22Rv1 (cell line): ENCODE data around the gene CDK11A.
"Not testable (repeated sequence)": the region's sequence is repeated elsewhere in the genome, so short reads cannot be mapped to it uniquely, and the experiment has no call there.

Experiments used
- H3K27ac ChIP-seq: fragments of 450-650 bp; 2 replicates; pipeline ENCODE4 v1.5.1; 2017
- ZFX ChIP-seq: fragments of 450-650 bp; IDR thresholded peaks from 2 replicates; pipeline ENCODE4 v1.6.1; 2017; ENCODE audit warnings: antibody characterized with exemption, borderline replicate concordance
- TF ChIP-seq, protein P1 (sequence below): fragments of 450-650 bp; IDR thresholded peaks from 2 replicates; pipeline ENCODE4 v1.5.1; 2017; ENCODE audit warnings: mild to moderate bottlenecking

The CDK11A gene

DNA sequence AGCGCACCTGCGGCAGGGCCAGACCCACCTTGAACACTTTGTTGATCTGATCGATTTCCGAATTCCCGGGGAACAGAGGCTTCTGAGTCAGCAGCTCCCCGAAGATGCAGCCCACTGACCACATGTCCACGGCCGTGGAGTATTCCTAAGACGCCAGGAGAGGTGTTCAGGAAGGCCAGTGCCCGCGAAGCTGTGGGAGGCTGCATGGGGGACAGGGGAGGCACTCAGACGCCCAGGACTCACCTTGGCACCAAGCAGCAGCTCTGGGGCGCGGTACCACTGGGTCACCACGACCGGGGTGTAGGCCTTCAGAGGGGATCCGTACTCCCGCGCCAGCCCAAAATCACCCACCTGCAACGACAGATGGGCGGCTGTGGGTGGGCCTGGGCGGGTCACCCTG, 20.4 kb downstream of the CDK11A start:
- H3K27ac ChIP-seq, result no peak overlapping the region
- no peak for TF ChIP-seq ZFX
- TF ChIP-seq, protein P1, sequence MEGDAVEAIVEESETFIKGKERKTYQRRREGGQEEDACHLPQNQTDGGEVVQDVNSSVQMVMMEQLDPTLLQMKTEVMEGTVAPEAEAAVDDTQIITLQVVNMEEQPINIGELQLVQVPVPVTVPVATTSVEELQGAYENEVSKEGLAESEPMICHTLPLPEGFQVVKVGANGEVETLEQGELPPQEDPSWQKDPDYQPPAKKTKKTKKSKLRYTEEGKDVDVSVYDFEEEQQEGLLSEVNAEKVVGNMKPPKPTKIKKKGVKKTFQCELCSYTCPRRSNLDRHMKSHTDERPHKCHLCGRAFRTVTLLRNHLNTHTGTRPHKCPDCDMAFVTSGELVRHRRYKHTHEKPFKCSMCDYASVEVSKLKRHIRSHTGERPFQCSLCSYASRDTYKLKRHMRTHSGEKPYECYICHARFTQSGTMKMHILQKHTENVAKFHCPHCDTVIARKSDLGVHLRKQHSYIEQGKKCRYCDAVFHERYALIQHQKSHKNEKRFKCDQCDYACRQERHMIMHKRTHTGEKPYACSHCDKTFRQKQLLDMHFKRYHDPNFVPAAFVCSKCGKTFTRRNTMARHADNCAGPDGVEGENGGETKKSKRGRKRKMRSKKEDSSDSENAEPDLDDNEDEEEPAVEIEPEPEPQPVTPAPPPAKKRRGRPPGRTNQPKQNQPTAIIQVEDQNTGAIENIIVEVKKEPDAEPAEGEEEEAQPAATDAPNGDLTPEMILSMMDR, result no peak

DNA sequence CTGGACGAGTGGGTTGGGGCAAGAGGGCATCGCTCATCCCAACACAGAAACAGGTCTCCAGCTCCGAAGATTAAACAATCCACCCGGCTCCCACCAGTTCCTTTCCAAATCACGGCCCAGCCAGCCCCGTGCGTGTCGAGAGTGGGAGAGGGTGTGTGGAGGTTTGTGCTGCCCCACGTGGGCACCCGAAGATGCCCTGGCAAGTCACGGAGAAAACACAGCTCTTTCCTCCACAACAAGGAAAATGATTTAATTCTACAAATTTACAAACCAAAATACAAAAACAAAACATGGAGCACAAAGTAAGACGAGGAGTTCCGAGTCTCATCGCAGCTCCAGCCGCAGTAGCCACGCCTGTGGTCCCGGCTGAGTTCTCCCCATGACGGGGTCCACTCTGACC, 21.7 kb downstream of the CDK11A start:
- H3K27ac ChIP-seq, result not testable (repeated sequence)

DNA sequence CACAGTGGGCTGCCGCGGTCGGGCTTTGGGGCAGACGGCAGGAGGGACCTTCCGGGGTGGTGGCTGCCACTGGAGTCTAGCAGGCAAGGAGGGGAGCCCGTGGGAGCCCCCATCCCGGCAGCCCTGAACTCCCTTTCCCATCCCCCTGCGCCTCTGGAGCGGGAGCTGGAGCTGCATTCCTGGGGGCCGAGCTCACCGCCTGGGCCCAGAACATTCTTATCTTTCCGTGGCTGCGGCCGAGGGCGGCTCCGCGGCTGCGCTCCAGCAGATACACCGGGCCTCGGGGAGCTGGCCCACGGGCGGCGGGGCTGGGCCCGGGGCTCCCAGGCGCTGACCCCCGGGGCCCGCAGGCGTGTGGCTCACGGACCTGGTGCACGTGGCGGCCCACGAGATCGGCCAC, 23.6 kb downstream of the CDK11A start:
- H3K27ac ChIP-seq, result not testable (repeated sequence)

DNA sequence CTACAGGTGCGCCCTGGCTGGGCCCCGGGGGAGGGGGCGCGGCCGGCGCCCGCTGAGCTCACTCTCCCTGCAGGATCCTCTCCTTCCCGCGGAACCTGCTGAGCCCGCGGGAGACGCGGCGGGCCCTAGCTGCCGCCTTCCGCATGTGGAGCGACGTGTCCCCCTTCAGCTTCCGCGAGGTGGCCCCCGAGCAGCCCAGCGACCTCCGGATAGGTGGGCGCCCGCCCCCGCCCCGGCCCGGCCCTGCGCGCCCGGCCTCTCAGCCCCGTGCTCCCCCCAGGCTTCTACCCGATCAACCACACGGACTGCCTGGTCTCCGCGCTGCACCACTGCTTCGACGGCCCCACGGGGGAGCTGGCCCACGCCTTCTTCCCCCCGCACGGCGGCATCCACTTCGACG, 24.1 kb downstream of the CDK11A start:
- not testable (repeated sequence) for H3K27ac ChIP-seq

DNA sequence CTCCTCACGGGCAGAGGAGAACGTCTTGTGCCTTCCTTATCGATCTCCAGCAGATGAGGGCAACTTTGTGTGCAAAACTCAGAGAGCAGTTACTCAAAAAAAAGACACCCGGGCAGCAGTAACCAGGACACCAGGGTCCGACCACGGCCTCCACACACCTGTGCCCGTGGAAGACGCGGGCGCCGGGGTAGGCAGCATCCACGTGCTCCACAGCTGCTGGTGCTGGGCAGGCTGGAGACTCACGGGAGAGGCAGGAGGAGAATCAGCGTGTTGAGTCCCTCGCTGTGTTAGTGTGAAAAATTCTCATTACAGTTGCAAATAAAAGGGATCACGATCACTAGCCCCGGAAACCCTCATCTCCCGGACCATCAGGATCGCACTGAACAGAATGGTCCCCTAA, 25.1 kb downstream of the CDK11A start:
- H3K27ac ChIP-seq, result not testable (repeated sequence)

DNA sequence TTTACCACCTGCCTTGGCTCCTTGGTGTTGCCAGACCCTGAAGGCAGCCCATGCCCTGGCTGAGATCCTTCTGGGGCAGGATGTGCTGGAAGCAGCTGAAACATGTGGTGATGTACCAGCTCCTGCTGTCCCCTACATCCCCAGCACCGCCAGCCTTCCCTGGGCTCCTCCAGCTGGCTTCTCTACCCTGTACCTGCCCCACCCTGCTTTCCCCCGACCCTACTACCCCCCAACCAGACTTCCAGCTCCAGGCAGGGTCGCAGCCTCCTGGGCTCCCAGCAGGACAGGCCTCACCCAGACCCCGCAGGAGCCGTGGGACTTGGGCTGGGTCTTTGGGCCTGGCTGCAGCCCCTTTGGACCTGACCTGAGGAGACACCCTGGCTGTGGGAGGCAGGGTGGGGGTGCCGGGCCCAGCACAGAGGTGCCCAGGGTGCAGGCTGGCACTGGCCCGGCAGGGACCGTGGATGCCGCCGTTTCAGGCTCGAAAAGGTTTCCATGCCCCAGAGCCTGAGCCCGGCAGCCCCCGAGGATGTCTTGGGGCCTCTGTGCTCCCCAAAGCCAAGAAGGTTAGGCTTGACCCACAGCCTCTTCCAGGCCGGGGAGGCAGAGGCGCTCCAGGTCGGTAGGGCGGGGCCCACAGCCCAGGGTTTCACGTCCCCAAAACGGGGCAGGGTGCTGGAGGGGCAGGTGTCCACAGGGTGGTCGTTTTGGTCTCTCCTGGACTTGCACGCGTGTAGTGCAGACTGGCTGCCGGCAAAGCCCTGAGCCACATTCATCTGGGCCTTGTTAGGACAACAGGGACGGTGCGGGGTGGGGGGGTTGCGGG, 26.6 kb downstream of the CDK11A start:
- H3K27ac ChIP-seq, result not testable (repeated sequence)

DNA sequence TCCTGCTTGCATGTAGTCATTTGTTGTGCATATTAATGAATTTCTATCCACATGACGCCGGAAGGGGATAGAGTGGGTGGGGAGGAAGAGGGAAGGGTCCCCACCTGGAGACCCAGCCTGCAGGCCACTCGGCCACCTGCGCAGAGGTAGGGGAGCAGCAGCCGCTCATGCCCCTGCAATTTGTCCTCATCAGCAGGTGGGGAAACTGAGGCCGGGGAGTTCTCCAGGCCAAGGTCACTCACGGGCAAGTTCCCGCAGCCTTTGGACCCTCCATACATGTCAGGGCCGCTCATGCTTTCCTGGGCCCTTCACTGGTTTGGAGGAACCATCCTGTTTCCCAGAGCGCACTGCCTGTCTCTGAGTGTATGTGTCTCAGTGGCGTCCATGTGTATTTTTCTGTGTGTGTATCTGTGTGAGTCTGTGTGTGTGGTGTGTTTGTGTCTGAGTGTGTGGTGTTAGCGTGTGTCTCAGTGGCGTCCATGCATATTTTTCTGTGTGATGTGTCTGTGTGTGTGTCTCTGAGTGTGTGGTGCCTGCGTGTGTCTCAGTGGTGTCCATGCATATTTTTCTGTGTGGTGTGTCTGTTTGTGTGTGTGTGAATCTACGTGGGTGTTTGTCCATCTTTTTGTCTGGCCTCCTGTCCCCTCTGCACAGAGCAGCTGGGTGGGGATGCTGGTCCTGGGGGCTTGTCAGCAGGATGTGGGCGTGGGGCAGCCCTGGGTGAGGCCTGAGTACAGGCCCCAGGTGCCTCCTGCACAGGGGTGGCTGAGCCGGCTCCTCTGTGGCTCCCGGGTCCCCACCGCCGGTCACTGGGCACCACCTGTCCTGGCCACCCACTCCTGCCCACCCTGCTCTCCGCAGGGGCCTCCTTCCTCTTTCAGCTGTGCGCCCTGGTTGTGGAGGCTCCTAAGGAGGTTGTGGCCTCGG, 27.5 kb downstream of the CDK11A start:
- H3K27ac ChIP-seq, result not testable (repeated sequence)

DNA sequence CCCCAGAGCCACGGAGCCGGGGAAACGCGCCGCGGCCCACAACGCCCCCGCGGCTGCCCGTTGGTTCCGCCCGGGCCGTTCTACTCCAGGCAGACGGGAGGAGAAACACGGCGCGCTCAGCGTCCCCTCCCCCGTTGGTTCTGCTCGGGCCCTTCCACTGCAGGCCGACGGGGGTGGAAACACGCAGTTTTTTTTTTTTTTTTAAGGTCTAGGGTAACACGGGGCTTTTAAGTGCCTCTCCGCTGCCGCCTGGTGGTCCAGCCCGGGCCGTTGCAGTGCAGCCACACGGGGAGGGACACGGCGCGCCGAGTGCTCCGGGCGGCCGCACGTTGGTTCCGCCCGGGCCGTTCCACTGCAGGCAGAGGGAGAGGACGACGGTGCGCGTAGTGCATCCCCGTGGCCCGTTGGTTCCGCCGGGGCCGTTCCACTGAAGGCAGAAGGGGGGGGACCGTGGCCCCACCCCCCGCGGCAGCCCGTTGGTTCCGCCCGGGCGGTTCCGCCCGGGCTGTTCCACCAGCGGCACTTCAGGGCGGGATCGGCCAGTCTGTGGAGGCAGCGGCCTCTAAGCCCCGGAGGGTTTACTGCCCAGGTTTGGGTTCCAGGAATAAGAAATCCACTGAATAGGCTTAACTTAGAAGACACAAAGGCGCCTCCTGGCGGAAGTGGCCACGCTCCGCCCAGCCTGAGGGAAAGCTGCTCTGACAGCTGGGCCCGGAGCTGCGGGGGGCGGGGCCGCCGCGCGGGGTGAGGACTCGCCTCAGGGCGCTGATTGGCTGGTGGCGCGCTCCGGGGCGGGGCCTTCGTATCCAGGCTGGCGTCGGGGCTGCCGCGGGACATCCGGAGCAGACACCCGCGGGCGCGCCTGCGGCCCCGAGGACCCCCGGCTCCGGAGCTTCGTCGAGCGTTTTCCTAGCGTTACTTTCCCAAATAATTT, 31.2 kb downstream of the CDK11A start, which contains the start of gene SLC35E2B:
Gene SLC35E2B, minus strand, starts transcription at position 82 of the 934 bp plus-strand sequence. CDS start 16,096 bp downstream, outside the sequence.
- H3K27ac ChIP-seq, result peak within 1 kb of the TSS; percentile 76

DNA sequence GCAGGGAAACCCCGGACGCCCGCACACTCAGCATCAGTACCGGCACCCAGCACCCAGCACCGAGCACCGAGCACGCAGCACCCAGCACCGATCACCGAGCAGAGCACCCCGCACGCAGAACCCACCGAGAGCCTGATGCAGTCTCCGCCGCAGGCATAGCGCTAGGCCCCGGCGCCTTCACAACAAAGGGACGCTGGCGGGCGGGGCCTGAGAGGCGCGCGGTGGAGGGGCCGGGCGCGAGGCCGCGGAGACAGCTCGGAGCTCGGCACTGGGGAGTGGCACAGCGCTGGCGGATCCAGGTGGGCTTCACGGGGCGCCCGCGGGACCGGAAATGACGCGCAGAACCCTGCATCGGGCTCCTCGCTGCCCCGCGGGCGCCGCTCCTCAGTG, 31.8 kb downstream of the CDK11A start:
- peak overlapping the region; percentile 76 for H3K27ac ChIP-seq

DNA sequence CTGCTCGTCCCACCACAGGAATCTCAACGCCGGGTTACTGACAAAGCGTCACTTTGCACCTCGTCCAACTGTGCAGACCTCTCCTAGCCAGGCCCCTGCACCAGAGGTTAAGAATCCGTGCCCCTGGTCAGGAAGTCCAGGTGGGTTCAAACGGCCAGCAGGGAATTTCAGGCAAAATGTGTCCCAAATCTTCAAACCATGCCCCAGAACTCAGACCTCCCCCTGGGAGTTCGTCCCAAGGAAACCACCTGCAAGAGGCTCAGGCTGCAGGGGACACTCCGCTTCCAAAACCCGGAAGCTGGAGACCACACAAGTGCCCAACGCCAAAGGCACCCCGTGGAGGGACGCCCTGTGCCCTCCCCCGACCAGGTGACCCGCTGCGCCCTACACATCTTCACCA, 32.7 kb downstream of the CDK11A start:
- H3K27ac ChIP-seq, result not testable (repeated sequence)

DNA sequence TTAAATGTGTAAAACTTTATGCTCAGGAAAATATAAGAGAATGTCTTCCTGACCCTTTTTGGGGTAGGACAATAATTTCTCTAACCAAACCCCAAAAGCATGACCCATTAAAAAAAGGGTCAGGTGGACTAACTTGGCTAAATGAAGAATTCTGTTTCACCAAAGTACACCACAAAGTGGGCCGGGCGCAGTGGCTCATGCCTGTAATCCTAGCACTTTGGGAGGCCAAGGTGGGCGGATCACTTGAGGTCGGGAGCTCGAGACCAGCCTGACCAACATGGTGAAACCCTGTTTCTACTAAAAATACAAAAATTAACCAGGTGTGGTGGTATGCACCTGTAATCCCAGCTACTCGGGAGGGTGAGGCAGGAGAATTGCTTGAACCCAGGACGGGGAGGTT, 34.6 kb downstream of the CDK11A start:
- H3K27ac ChIP-seq, result not testable (repeated sequence)

DNA sequence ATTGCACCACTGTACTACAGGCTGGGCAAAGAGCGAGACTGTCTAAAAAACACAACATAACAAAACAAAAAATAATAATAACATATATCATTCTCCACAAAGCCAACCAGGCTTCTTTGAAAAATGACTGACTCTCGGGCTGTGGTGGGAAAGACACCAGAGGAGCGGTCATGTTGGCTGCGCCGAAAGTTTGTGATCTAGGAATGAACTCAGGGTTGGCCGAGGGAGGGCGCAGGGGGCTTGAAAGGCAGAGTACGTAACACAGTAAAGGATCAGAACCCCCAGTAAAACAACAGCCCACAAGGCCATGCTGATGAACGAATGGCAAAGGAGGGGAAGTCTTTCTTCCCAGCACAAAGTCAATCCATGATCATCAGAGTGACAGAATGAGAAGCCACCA, 36.3 kb downstream of the CDK11A start:
- TF ChIP-seq, protein P1, result no peak
- TF ChIP-seq ZFX, result no peak
- no peak overlapping the region for H3K27ac ChIP-seq
